ENCODE measurements around the gene SHF. TPM values are rescaled to one million over a fixed set of nuclear protein-coding genes. Genes with fewer than 3 reads are reported as not detected.
A peak's percentile ranks its signal among the peaks of the same experiment; 100 is the strongest.
"Not testable (repeated sequence)": the region's sequence is repeated elsewhere in the genome, so short reads cannot be mapped to it uniquely, and the experiment has no call there.

Gene SHF, protein sequence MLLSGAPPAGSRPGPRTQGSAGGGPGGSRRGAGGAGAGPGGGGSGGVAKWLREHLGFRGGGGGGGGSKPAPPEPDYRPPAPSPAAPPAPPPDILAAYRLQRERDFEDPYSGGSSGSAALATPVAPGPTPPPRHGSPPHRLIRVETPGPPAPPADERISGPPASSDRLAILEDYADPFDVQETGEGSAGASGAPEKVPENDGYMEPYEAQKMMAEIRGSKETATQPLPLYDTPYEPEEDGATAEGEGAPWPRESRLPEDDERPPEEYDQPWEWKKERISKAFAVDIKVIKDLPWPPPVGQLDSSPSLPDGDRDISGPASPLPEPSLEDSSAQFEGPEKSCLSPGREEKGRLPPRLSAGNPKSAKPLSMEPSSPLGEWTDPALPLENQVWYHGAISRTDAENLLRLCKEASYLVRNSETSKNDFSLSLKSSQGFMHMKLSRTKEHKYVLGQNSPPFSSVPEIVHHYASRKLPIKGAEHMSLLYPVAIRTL
- 10 to 100 TPM in 3 of 4 donors, 1 to 10 TPM in 1; 1.5 to 37.5 (median 24.1) TPM for total RNA-seq

DNA sequence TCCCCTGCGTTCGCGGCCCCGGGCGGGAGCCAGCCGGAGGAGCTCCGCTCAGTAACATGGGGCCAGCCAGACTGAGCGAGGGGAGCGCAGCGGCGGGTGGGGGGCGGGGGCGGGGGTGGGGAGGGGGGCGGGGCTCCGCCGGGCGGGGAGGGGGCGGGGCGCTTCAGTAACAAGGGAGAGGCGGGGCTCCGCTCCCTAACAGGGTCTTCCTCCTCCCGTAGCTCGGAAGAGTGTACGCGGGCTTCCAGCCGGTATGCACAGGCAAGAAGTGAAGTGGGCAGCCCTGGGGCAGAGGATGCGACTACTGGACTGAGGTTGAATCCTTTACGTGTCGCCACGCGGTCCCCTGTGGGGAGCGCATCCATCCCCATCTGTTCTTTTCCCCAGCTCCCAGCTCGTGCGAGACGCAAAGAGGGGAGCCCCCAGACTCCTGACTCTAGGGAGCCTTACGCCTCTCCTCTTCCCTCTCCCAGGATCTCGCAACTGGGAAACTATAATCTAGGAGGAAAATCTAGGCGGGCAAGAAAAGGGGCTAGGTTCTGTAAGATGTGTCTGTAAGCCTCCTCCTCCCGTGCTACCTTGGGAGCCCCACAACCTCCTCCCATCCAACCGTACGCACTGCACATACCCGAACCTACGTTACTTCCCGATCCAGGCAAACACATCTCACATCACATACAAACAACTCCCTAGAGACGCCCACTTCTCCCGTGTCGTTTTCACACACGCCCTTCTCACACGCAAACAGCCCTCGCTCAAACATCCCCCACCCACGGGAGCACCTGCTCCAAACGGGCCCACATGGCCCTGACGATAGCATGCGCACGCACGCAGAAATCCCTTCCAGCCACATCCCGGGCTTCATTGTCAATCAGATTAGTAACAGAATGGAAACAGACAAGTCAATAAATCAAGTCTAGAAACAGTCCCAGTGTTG, at the start of gene SHF:
Gene SHF, minus strand, starts transcription at position 73 of the 937 bp plus-strand sequence. Its CDS starts 15 bp downstream, at position 58.
- Histone ChIP-seq H3K27ac (peak within 1 kb of the TSS; percentile 86 to 98), H3K4me1 (no peaks in the 10 kb centered on the region), H3K36me3 (no peaks in the 10 kb centered on the region), H3K9me3 (no peaks in the 10 kb centered on the region), H3K4me3 (peak within 1 kb of the TSS; percentile 56 to 97), H3K27me3 (no peaks in the 10 kb centered on the region)
- intact Hi-C loops (cut with DNase I; ENCODE audit: low total_unique reads): no loop called here
- DNase-seq: peak; percentile 76 to 86
- TF ChIP-seq POLR2A (IDR thresholded peaks at IDR 0.05): peak; percentile 52 to 68
- TF ChIP-seq, protein P1, sequence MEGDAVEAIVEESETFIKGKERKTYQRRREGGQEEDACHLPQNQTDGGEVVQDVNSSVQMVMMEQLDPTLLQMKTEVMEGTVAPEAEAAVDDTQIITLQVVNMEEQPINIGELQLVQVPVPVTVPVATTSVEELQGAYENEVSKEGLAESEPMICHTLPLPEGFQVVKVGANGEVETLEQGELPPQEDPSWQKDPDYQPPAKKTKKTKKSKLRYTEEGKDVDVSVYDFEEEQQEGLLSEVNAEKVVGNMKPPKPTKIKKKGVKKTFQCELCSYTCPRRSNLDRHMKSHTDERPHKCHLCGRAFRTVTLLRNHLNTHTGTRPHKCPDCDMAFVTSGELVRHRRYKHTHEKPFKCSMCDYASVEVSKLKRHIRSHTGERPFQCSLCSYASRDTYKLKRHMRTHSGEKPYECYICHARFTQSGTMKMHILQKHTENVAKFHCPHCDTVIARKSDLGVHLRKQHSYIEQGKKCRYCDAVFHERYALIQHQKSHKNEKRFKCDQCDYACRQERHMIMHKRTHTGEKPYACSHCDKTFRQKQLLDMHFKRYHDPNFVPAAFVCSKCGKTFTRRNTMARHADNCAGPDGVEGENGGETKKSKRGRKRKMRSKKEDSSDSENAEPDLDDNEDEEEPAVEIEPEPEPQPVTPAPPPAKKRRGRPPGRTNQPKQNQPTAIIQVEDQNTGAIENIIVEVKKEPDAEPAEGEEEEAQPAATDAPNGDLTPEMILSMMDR (IDR thresholded peaks at IDR 0.05): no peak

DNA sequence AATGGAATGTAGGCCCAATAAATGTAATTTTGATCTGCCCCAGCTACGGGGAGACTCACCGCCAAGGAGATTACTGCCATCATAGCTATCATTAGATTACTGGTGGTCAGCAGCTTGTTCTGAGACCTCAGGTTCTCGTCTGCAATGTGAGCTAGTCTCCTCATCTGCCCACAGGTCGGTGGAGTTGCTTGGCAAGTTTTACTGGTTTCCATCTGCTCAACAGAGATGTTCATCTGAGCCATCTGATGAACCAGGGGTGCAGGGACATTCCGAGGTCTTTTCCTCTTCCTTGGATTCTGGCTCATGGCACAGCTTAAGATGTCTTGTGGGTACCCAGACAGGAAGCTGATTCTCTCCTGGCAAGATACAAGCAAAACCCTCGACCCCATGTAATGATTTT, 49.0 kb upstream of the SHF start:
- H3K36me3 ChIP-seq; H3K4me3 ChIP-seq; H3K27ac ChIP-seq; H3K27me3 ChIP-seq; intact Hi-C loops (cut with DNase I; ENCODE audit: low total_unique reads); H3K4me1 ChIP-seq; DNase-seq; H3K9me3 ChIP-seq: not testable (repeated sequence)

DNA sequence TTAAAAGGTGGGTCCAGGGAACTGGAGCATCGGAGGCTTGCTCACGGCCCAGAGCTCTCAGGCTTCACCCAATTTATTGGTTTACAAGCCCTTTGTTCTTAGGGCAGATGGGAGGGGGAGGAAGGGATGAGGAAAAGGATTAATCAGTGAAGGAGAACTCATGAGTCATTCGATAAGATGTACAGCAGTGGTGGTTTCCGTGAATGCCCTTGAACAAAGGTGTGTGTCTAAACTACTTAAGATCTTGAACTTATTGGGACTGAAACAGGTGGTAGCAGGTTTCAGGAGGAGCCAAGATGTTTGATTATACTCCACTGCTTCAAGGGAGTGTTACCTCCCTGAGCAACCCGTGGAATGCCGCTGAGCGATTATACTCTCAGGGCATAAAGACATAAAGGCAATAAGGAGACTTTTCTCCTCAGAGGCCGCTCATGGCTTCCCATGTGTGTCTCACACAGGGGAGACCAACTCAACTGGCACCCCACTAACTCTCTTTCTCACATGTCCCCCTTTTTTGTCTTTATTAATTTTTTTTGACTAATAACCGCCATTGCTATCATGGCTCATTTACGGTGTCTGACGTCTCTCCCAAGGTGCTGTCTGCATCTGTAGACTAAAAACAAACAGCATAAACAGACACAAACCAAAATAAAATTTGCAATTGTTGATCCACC, 46.9 kb upstream of the SHF start:
- intact Hi-C loops (cut with DNase I; ENCODE audit: low total_unique reads): no loop called here
- H3K4me1 ChIP-seq: no peaks in the 10 kb centered on the region
- H3K27me3 ChIP-seq: no peaks in the 10 kb centered on the region
- no peaks in the 10 kb centered on the region for H3K36me3 ChIP-seq
- H3K4me3 ChIP-seq: no peak overlapping the region
- no peaks in the 10 kb centered on the region for H3K9me3 ChIP-seq
- DNase-seq: no peak
- no peak for TF ChIP-seq POLR2A (IDR thresholded peaks at IDR 0.05)
- TF ChIP-seq, protein P1 (IDR thresholded peaks at IDR 0.05): no peak
- H3K27ac ChIP-seq: no peak overlapping the region

DNA sequence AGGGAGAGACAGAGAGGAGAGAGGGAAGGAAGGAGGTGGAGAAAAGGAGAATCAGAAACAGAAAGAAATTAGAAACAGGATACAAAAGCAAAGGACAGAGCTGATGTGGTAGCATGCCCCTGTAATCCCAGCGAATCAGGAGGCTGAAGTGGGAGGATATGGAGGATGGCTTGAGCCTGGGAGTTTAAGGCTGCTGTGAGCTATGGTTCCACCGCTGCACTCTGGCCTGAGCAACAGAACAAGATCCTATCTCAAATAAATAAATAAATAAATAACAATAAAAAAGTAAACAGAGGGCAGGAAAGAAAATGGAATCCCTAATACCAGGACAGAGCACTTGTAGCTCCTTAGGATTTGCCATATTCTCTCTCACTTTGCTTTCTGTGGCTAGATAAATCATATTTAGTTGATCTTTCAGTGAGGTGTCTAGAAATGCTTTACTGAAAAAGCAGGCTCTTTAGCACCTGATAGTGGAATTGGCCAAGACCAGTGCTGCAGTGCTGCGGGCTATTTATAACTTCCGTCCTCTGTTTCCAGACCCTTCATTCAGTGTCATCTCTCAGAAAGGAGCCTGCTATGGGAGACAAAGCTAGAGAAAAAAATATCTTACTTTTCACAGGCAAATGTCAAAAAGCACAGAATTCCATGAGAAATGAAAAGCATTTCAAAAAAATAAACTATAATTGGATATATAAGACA, 44.2 kb upstream of the SHF start:
- no peaks in the 10 kb centered on the region for H3K9me3 ChIP-seq
- intact Hi-C loops (cut with DNase I; ENCODE audit: low total_unique reads): no loop called here
- H3K36me3 ChIP-seq: no peaks in the 10 kb centered on the region
- no peak overlapping the region for H3K27ac ChIP-seq
- TF ChIP-seq POLR2A (IDR thresholded peaks at IDR 0.05): no peak
- H3K4me1 ChIP-seq: no peaks in the 10 kb centered on the region
- DNase-seq: no peak
- no peaks in the 10 kb centered on the region for H3K27me3 ChIP-seq
- H3K4me3 ChIP-seq: no peak overlapping the region

DNA sequence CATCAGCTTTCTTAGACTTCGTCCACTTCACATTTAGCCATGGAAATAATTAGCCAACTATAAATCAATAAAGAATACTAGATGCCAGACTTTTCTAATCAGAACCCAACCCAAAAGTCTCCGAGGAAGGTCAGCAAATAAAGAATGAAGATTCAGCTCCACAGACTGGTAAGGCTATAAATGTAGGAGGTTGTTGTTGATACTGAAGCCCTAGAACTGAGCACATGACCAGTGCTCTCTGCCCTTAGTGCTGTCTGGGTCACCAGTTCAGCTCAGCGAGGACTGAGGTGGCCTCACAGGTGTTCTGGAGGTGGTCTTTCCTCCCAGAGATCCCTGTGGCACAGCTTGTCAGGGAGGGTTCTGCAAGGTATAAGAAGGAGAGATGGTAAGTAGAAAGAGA, 43.4 kb upstream of the SHF start:
- intact Hi-C loops (cut with DNase I; ENCODE audit: low total_unique reads): no loop called here
- no peaks in the 10 kb centered on the region for H3K27me3 ChIP-seq
- no peak for DNase-seq
- no peaks in the 10 kb centered on the region for H3K36me3 ChIP-seq
- TF ChIP-seq POLR2A (IDR thresholded peaks at IDR 0.05): no peak
- TF ChIP-seq, protein P1 (IDR thresholded peaks at IDR 0.05): no peak
- no peaks in the 10 kb centered on the region for H3K9me3 ChIP-seq
- no peak overlapping the region for H3K4me3 ChIP-seq
- H3K4me1 ChIP-seq: no peaks in the 10 kb centered on the region
- no peak overlapping the region for H3K27ac ChIP-seq
